HG03571 (cell line): ENCODE results near the gene EFNA5.

ENCODE experiments used
- ATAC-seq: cut with Tn5 transposase; IDR thresholded peaks from one replicate; pipeline ENCODE4 v1.9.1; 2021; ENCODE audit not compliant: unreplicated experiment

EFNA5 gene

DNA sequence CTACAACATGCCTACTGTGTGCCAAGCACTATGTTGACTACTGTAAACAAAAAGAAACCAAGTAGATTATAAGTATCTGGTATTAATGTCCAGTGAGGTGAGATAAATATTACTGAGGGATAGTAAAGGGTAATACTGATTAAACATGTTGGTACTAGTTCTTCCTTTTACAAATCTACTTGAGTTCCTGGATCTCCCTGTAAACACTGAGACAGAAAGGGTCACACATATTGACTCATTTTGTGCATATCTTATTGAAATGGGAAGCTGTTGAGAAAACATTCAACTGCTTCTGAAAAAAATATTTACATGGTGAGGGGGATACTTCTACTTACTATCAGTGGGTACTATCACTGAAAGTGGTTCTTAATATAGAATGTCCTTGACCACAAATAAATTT, 24.3 kb downstream of the EFNA5 start:
- ATAC-seq: no peak

DNA sequence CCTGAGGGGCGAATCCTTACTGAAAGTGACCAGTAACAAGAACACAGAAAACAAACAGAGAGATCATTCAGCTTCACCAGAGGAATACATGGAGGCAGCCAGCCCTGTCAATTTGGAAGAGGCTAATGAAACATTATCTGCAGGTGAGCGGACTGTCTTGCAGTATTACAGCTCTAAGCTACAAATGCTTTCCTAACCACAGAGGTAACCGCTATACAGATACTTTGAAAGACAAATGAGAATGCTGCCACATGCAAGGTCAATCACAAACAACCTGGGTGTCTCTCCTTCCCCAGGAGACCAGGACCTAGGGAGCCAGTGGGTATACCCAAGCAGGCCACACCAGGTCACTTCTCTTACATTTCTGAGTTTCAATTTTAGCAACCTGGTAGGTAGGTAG, 30.2 kb downstream of the EFNA5 start:
- no peak for ATAC-seq

GRCh38 chr5:107639990-107640389, 30.7 kb downstream of the EFNA5 start:
- ATAC-seq: no peak

GRCh38 chr5:107636555-107636954, 34.2 kb downstream of the EFNA5 start:
- ATAC-seq: no peak

DNA sequence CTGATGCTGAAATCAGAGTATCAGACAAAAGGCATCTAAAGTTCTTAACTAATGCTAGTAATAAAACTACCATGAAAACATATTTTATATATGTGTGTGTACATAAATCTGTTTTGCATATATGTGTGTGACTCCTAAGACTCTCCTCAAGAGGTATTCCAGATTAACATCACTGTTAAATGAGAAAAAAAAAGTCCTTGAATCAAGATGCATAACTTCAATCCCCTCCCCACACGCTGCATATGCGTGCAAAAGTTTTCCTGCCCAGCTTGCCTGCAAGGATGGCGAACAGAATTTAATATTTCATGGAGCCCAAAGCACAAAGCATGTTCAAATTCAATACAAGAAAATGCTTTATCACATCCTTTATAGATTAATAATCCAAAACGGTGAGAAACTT, 34.7 kb downstream of the EFNA5 start:
- ATAC-seq: no peak

GRCh38 chr5:107634981-107635848, 35.5 kb downstream of the EFNA5 start:
- ATAC-seq: no peak

DNA sequence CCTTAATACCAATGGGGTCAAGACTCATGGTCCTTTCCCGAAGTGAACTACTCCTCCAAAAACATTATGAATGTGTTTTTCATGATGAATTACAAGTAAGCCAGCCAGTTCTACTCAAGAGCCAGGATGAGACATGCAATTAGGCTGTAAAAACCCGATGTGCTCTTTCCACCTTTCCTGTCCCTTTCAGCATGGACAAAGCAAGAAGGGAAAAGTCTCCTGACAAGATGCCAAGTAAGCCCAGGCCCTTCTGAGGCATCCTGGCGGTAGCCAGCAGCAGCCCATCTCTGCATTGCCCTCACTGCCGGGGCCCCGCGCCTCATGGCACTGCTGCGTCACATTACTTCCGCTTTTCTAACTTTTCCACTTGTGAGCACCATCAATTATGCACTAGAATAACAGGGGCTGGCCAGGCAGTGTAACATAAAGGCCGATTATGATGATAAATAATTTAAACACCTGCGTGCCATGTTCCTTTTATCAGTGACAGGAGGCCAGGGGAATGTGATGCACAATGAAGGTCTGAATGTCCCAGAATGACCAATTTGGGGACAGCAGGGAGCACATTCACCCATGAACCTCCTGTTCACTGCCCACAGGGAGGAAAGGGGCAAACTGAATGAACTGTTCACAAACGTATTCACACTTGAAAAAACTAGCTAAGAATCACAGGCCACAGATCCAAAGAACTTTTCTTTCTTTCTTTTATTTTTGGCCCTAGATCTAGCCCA, 37.4 kb downstream of the EFNA5 start:
- ATAC-seq: no peak

DNA sequence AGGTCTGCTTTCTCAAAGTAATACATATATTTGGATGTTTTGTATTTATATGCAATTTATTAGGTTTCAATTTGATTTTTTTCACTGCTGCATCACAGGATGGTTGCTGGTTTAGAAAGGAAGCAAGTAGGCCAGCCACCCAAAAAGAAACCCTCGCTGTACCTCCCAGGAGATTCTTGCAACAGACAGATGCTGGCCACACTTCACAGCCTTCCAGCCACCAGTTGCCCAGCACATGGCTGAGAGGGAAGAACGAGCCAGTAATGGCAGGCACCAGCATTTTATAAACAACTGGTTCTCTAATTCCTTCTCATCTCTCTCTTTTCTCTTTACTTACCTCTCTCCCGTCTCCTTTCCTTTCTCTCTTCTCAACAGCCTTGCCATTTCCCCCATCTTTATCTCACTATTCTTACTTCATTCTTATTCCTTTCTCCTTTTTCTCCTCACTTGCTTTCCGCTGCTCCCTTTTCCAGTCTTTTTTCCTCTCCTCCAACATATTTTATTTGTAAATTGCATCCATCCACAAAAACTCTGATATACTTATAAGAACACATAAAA, 38.9 kb downstream of the EFNA5 start:
- ATAC-seq: no peak

DNA sequence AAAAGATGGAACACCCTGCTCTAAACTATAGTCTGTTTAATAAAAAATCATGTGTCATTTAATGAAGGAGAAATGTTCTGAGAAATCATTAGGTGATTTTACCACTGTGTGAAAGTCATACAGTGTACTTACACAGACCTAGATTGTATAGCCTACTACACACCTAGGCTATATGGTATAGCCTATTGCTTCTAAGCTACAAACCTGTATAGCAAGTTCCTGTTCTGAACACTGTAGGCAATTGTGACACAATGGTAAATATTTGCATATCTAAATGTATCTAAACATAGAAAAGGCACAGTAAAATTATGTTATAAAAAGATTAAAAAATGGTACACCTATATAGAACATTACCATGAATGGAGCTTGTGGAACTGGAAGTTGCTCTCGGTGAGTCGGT, 40.6 kb downstream of the EFNA5 start:
- no peak for ATAC-seq

DNA sequence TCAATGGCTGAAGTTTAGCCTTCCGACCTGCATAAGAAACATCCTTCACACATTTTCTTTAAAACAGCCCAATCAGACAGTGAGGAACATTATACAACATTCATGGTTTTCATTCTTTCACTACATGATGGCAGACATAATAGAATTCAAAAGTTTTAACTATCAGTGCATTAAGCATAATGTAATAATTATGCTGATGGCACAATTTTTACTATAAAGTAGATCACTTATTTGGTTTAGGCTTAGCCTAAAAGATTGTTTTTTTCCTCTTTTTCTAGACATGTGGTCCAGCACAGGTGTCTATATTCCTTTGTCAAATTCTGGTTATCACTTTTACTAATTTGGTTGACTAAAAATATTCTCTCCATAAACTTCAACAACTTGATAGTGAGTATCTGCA, 46.5 kb downstream of the EFNA5 start:
- ATAC-seq: no peak

DNA sequence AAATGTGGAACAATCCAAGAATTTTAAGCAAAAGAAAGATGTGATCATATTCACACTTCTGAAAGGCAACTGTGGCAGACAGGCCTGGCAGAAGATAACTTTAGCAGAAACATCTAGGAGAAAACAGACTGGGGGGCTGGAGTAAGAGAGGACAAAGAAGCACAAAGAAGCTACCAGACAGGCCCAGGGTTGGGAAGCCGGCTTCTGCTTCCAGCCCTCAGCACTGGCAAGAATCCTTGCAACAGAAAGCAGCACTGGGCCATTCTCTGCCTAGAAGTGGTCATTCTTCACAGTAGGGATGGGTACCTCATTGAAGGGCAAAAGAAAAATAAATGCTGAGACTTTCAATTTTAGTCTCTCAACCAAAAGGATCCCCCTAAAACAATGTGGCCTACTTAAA, 49.6 kb downstream of the EFNA5 start:
- ATAC-seq: no peak

DNA sequence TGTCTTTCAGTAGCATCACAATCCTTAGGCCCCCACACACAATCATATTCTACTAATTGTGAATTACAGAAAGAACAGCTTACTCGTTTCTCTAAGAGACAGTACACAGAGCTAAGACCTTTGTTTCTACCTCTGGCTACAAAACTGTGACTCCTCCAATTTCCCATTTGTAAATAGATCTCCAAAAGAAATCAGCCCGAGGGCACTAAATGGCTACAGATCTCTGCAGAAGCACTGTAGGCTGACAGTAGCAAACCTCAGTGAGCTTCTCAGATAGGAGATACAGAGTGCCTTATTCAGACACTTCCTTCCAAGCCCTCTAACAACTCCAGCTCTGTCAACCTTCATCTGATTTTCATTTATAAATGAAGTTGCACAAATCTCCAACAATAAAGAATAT, 51.0 kb downstream of the EFNA5 start:
- ATAC-seq: no peak

DNA sequence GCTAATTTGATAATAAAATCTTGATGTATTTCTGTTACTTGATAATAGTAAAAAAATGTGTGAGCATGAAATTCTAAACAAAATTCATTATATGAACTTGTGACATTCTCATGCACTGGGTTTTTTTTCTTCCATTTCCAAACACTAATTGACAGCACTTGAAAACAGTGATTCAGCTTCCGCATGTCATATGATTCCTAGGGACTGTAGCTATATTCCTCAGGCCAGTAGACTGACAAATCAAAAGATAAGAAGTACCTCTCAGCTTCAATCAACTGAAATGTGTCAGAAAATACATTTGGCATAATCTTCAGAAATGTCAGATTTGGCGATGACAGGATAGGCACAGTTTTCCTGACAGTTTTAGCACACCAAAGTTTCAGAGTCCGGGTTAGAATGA, 52.5 kb downstream of the EFNA5 start:
- ATAC-seq: no peak

DNA sequence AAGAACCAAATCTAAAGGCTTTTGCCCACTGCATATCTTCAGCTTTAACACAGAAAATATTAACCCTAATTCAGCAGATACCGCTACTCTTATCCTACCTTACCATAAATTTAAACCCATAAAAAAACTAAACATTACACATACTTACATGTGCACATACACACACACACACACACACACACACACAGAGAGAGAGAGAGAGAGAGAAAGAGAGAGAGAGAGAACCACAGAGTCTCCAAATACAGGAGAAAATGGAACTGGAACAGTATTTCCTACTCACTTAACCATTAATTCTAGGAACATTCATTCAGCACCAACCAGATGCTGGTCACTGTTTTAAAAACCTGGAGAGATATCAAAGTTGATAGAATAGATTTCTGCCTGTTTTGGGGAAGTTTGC, 53.7 kb downstream of the EFNA5 start:
- no peak for ATAC-seq

DNA sequence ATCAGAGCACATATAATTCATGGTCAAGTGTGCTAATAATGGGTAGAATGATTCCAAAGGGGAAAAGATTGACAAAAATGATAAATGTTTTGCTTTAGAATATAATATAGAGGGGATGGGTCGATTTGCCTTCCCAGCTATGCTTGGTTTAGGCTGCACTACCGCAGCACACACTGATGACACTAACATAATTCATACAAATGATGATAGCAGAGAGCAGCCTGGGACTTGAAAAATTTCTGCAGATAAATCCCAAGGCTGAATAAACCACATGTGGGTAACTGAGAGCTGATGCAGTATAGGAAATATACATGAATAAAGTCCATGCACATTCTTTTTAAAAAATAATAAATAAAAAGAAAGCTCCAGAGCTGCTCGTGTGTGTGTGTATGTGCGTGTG, 54.5 kb downstream of the EFNA5 start:
- ATAC-seq: no peak

DNA sequence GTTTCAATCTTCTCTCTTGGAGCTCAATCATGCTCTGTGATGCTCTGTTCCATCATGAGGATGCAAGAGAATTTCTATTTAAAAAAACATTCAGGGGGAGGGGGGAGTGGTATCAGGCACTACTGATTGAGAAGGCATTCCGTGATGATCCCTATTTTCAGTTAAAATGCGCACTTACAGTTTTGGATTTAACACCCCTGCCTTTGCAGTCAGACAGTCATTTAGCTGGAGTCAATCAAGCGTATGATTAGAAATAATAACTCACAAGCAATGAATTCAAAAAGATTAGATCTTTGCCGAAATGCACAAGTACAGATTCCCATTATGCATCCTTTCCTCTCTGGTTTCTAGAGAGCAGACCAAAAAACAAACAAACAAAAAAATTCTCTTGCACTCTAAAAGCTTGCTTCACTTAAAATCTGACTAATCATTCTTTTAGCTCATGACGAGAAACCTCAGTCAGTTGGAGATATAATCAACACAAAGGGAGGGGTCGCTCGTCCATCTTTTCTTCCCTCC, 55.4 kb downstream of the EFNA5 start:
- no peak for ATAC-seq

DNA sequence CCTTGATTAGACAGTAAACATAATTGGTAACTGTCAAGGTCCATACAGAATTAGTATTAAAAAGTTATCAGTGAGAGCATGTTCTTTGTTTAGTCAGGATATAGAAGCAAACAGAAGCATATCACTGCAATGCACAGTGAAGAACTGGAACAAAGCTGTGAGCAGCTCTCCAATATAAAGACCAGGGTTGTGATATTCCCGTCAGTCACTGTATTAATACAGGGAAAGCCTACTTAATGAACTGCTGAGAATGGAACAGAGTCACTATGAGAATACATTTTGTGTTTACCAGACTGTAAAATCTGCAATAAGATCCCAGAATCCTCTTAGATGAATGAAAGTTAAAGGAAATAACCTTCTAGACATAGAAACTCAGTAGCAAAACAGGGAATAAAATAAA, 58.2 kb downstream of the EFNA5 start:
- no peak for ATAC-seq

- ATAC-seq: no peak
Observed at GRCh38 chr5:107610798-107611197, 59.9 kb downstream of the EFNA5 start.

DNA sequence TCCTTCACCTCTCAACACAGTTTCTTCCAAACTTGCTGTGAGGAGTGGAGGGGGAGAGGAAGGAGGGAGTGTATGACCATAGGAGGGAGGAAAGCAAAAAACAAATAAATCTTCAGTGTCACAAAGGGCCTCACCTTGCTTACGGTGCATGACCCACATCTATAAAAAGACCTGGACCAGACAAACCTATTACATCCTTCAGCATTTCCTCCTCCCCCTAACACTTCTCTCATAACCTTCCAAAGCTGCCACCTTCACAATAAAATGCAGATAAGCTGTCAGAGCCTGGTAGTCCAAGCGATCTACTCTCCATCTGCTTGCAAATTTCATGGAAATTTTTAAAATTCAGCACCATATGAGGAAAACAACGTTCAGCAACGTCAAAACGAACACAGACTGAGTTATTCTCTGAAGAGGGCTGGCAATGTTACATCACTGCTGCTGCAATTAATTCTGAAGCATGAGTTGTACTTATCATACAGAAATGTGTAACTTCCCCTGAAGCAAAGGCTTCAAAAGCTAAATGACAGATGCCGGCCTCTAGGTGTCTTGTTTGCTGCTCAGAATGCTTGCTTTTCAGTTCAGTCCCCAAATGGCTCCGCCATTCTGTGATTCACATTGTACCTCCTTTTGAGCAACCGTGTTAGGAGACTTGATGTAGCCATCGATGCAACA, 62.9 kb downstream of the EFNA5 start:
- ATAC-seq: no peak

DNA sequence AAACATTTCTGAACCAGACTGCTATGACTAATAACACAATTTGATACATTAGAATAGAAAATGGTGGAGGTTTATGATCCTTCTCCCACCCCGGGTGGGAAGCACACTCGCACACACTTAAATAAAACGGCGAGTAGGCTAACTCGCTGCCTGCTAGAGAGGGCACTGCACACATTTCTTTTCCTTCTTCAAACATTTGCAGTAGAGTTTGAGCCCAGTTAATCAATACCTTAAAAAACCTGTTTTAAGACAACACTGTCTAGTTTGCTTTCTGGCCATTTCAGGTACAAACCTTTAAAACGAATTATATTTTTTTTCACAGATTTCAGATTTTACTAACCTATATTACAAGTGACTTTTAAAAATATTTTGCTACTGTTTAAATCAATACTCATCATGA, 63.5 kb downstream of the EFNA5 start:
- ATAC-seq: no peak

GRCh38 chr5:107605596-107606125, 65.1 kb downstream of the EFNA5 start:
- ATAC-seq: no peak
